ENCODE results near the gene FRMPD1.

DNA sequence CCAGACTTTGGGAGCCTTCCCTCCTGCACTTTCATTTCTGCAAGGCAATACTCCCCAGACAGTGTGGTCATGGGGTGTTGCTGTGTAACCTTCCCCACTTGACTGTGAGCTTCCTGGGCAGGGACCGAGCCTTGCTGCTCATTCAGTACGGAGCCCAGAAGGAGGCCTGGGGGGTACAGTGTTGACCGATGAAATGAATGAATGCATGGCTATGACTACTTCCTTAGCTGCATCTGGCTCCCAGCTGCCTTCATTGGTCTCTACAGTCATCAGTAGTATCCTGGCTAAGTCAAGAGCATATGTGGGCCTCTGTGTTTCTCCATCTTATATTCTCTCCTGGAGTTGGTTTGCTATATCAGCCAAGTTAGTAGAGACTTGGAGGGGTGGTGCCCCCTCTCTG is 9.9 kb downstream of the FRMPD1 start:
- TF ChIP-seq, protein P1, sequence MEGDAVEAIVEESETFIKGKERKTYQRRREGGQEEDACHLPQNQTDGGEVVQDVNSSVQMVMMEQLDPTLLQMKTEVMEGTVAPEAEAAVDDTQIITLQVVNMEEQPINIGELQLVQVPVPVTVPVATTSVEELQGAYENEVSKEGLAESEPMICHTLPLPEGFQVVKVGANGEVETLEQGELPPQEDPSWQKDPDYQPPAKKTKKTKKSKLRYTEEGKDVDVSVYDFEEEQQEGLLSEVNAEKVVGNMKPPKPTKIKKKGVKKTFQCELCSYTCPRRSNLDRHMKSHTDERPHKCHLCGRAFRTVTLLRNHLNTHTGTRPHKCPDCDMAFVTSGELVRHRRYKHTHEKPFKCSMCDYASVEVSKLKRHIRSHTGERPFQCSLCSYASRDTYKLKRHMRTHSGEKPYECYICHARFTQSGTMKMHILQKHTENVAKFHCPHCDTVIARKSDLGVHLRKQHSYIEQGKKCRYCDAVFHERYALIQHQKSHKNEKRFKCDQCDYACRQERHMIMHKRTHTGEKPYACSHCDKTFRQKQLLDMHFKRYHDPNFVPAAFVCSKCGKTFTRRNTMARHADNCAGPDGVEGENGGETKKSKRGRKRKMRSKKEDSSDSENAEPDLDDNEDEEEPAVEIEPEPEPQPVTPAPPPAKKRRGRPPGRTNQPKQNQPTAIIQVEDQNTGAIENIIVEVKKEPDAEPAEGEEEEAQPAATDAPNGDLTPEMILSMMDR (IDR thresholded peaks at IDR 0.05) = no peak
- no peak for TF ChIP-seq ZBTB21 (CRISPR knock-in tag; IDR thresholded peaks at IDR 0.05; ENCODE audit: borderline replicate concordance)
- no peak for TF ChIP-seq FOXP1 (CRISPR knock-in tag; IDR thresholded peaks at IDR 0.05; ENCODE audit: borderline replicate concordance)
- TF ChIP-seq, protein P2, sequence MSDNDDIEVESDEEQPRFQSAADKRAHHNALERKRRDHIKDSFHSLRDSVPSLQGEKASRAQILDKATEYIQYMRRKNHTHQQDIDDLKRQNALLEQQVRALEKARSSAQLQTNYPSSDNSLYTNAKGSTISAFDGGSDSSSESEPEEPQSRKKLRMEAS (CRISPR knock-in tag; IDR thresholded peaks at IDR 0.05) = no peak
- TF ChIP-seq CREM (CRISPR knock-in tag; IDR thresholded peaks at IDR 0.05) = no peak
- TF ChIP-seq, protein P3, sequence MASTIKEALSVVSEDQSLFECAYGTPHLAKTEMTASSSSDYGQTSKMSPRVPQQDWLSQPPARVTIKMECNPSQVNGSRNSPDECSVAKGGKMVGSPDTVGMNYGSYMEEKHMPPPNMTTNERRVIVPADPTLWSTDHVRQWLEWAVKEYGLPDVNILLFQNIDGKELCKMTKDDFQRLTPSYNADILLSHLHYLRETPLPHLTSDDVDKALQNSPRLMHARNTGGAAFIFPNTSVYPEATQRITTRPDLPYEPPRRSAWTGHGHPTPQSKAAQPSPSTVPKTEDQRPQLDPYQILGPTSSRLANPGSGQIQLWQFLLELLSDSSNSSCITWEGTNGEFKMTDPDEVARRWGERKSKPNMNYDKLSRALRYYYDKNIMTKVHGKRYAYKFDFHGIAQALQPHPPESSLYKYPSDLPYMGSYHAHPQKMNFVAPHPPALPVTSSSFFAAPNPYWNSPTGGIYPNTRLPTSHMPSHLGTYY (CRISPR knock-in tag; IDR thresholded peaks at IDR 0.05) = no peak
- no peak for TF ChIP-seq NFYB (CRISPR knock-in tag; conservative IDR thresholded peaks at IDR 0.05; ENCODE audit: low read depth)
- TF ChIP-seq SP1 (CRISPR knock-in tag; conservative IDR thresholded peaks at IDR 0.05) = no peak
- TF ChIP-seq SMAD4 (CRISPR knock-in tag; IDR thresholded peaks at IDR 0.05) = no peak
- TF ChIP-seq, protein P4, sequence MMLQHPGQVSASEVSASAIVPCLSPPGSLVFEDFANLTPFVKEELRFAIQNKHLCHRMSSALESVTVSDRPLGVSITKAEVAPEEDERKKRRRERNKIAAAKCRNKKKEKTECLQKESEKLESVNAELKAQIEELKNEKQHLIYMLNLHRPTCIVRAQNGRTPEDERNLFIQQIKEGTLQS (CRISPR knock-in tag; conservative IDR thresholded peaks at IDR 0.05) = no peak
- TF ChIP-seq, protein P5, sequence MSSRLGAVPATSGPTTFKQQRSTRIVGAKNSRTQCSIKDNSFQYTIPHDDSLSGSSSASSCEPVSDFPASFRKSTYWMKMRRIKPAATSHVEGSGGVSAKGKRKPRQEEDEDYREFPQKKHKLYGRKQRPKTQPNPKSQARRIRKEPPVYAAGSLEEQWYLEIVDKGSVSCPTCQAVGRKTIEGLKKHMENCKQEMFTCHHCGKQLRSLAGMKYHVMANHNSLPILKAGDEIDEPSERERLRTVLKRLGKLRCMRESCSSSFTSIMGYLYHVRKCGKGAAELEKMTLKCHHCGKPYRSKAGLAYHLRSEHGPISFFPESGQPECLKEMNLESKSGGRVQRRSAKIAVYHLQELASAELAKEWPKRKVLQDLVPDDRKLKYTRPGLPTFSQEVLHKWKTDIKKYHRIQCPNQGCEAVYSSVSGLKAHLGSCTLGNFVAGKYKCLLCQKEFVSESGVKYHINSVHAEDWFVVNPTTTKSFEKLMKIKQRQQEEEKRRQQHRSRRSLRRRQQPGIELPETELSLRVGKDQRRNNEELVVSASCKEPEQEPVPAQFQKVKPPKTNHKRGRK (CRISPR knock-in tag; IDR thresholded peaks at IDR 0.05; ENCODE audit: borderline replicate concordance) = no peak
